ENCODE measurements around the gene HSD17B11. TPM values are rescaled to one million over a fixed set of nuclear protein-coding genes. Genes with fewer than 3 reads are reported as not detected.
A peak's percentile ranks its signal among the peaks of the same experiment; 100 is the strongest.
"Not testable (repeated sequence)": the region's sequence is repeated elsewhere in the genome, so short reads cannot be mapped to it uniquely, and the experiment has no call there.

The HSD17B11 gene
- total and polyA plus RNA-seq, 2 donors (not counting 1 experiment from before 2014, with no cell fraction given): 60.5 to 64.1 TPM

GRCh38 chr4:87422104-87423052 lies 31.4 kb upstream of the HSD17B11 start, which contains the start of gene NUDT9:
Gene NUDT9, plus strand, starts transcription at chr4:87422573. Its CDS starts 333 bp downstream, at chr4:87422906.
- Histone ChIP-seq H3K36me3 (ENCODE audit: control insufficient read depth, insufficient read depth, low read length) (no peaks in the 10 kb centered on the region), H2AFZ (ENCODE audit: low read length) (peak within 1 kb of the TSS; percentile 80), H3K79me2 (ENCODE audit: control insufficient read depth, insufficient read depth, low read length) (peaks cover 27% of the 10 kb centered on the region), H4K20me1 (ENCODE audit: control insufficient read depth, extremely low read depth, insufficient read depth, low read length) (no peaks in the 10 kb centered on the region), H3K4me3 (replicated peaks in 1 of 4; ENCODE audit: control extremely low read depth in 1 of 4, insufficient read depth in 1 of 4, low read depth in 3 of 4, low read length in 4 of 4) (peak within 1 kb of the TSS; percentile 76 to 97 (median 80)), H3K4me2 (ENCODE audit: extremely low read depth, insufficient read depth, low read length) (peak within 1 kb of the TSS; percentile 82), H3K4me1 (ENCODE audit: control insufficient read depth, extremely low read depth, insufficient read depth, low read length) (peaks cover 5% of the 10 kb centered on the region), H3K27me3 (ENCODE audit: control insufficient read depth, insufficient read depth, low read length) (no peaks in the 10 kb centered on the region), H3K9ac (ENCODE audit: insufficient read depth, low read length) (peak within 1 kb of the TSS; percentile 62), H3K27ac (ENCODE audit: insufficient read depth, low read length) (peak within 1 kb of the TSS; percentile 79), H3K9me3 (ENCODE audit: control insufficient read depth, insufficient read depth, low read depth, low read length) (no peaks in the 10 kb centered on the region)
- TF ChIP-seq CTCF (conservative IDR thresholded peaks at IDR 0.05 in 1 of 2, IDR thresholded peaks at IDR 0.05 in 1 of 2; ENCODE audit: low read depth in 1 of 2, low read length in 2 of 2) (no peak), EZH2 (IDR thresholded peaks at IDR 0.05; ENCODE audit: low read length, missing control alignments) (no peak)
- DNase-seq (ENCODE audit: low read depth in 2 of 2): peak; percentile 97 to 98

GRCh38 chr4:87420276-87420830 lies 29.4 kb upstream of the HSD17B11 start:
- Histone ChIP-seq H3K79me2 (ENCODE audit: control insufficient read depth, insufficient read depth, low read length) (peaks cover 18% of the 10 kb centered on the region), H3K27ac (ENCODE audit: insufficient read depth, low read length) (no peak overlapping the region), H3K9me3 (ENCODE audit: control insufficient read depth, insufficient read depth, low read depth, low read length) (no peaks in the 10 kb centered on the region), H3K4me2 (ENCODE audit: extremely low read depth, insufficient read depth, low read length) (no peak overlapping the region), H3K4me3 (replicated peaks in 1 of 4; ENCODE audit: control extremely low read depth in 1 of 4, insufficient read depth in 1 of 4, low read depth in 3 of 4, low read length in 4 of 4) (no peak overlapping the region), H4K20me1 (ENCODE audit: control insufficient read depth, extremely low read depth, insufficient read depth, low read length) (no peaks in the 10 kb centered on the region), H3K4me1 (ENCODE audit: control insufficient read depth, extremely low read depth, insufficient read depth, low read length) (peaks cover 5% of the 10 kb centered on the region), H3K36me3 (ENCODE audit: control insufficient read depth, insufficient read depth, low read length) (no peaks in the 10 kb centered on the region), H2AFZ (ENCODE audit: low read length) (no peak overlapping the region), H3K27me3 (ENCODE audit: control insufficient read depth, insufficient read depth, low read length) (no peaks in the 10 kb centered on the region), H3K9ac (ENCODE audit: insufficient read depth, low read length) (no peak overlapping the region)
- no peak for DNase-seq (ENCODE audit: low read depth in 2 of 2)
- TF ChIP-seq EZH2 (IDR thresholded peaks at IDR 0.05; ENCODE audit: low read length, missing control alignments): no peak
- TF ChIP-seq CTCF (conservative IDR thresholded peaks at IDR 0.05 in 1 of 2, IDR thresholded peaks at IDR 0.05 in 1 of 2; ENCODE audit: low read depth in 1 of 2, low read length in 2 of 2): no peak

- no peaks in the 10 kb centered on the region for H3K27me3 ChIP-seq (ENCODE audit: control insufficient read depth, insufficient read depth, low read length)
- H4K20me1 ChIP-seq (ENCODE audit: control insufficient read depth, extremely low read depth, insufficient read depth, low read length): no peaks in the 10 kb centered on the region
- H3K79me2 ChIP-seq (ENCODE audit: control insufficient read depth, insufficient read depth, low read length): peaks cover 14% of the 10 kb centered on the region
- no peak overlapping the region for H3K27ac ChIP-seq (ENCODE audit: insufficient read depth, low read length)
- no peak for TF ChIP-seq EZH2 (IDR thresholded peaks at IDR 0.05; ENCODE audit: low read length, missing control alignments)
- H3K4me1 ChIP-seq (ENCODE audit: control insufficient read depth, extremely low read depth, insufficient read depth, low read length): peaks cover 5% of the 10 kb centered on the region
- no peak overlapping the region for H3K9ac ChIP-seq (ENCODE audit: insufficient read depth, low read length)
- H3K36me3 ChIP-seq (ENCODE audit: control insufficient read depth, insufficient read depth, low read length): no peaks in the 10 kb centered on the region
- peak in 1 of 2 donors; percentile 49 for DNase-seq (ENCODE audit: low read depth in 2 of 2)
- H3K4me3 ChIP-seq (replicated peaks in 1 of 4; ENCODE audit: control extremely low read depth in 1 of 4, insufficient read depth in 1 of 4, low read depth in 3 of 4, low read length in 4 of 4): no peak overlapping the region
- no peak overlapping the region for H2AFZ ChIP-seq (ENCODE audit: low read length)
- H3K4me2 ChIP-seq (ENCODE audit: extremely low read depth, insufficient read depth, low read length): no peak overlapping the region
- no peaks in the 10 kb centered on the region for H3K9me3 ChIP-seq (ENCODE audit: control insufficient read depth, insufficient read depth, low read depth, low read length)
Observed at GRCh38 chr4:87419578-87420249, 28.7 kb upstream of the HSD17B11 start.

GRCh38 chr4:87418410-87418809 lies 27.4 kb upstream of the HSD17B11 start:
- H2AFZ ChIP-seq (ENCODE audit: low read length); H3K79me2 ChIP-seq (ENCODE audit: control insufficient read depth, insufficient read depth, low read length); DNase-seq (ENCODE audit: low read depth in 2 of 2); H3K27ac ChIP-seq (ENCODE audit: insufficient read depth, low read length); H3K4me1 ChIP-seq (ENCODE audit: control insufficient read depth, extremely low read depth, insufficient read depth, low read length); H3K9ac ChIP-seq (ENCODE audit: insufficient read depth, low read length); H4K20me1 ChIP-seq (ENCODE audit: control insufficient read depth, extremely low read depth, insufficient read depth, low read length); H3K36me3 ChIP-seq (ENCODE audit: control insufficient read depth, insufficient read depth, low read length); H3K9me3 ChIP-seq (ENCODE audit: control insufficient read depth, insufficient read depth, low read depth, low read length); H3K4me3 ChIP-seq (replicated peaks in 1 of 4; ENCODE audit: control extremely low read depth in 1 of 4, insufficient read depth in 1 of 4, low read depth in 3 of 4, low read length in 4 of 4); H3K27me3 ChIP-seq (ENCODE audit: control insufficient read depth, insufficient read depth, low read length); H3K4me2 ChIP-seq (ENCODE audit: extremely low read depth, insufficient read depth, low read length): not testable (repeated sequence)

Data from fibroblast of lung (primary cell).